ENCODE measurements around the gene SLIT3.

DNA sequence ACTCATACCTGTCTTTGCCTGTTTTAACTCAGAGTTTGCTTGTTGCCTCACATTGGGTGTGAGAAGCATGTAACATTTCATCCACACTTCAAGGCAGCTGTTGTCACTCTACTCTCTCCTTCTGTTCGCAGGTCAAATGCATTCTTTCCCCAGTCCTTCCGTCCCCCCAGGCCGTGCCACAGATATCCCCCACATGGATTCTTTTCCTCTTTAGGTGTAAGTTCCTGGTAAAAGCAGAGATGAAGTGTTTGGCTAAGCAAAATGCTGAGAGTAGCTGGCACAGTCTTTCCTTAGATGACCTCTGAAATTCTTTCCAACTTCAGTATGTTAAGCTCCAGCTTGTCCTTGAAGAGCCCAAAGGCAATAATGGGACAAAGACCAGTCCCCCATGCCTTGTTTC is 328.2 kb downstream of the SLIT3 start:
- TF ChIP-seq POLR2A (IDR thresholded peaks at IDR 0.05; ENCODE audit: low read depth, low read length) (no peak), TAF1 (IDR thresholded peaks at IDR 0.05; ENCODE audit: low read depth, low read length) (no peak)

Data from GM12891 (cell line).